Fibroblast of the conjunctiva (primary cell): Measurements from ENCODE around the gene NFASC.

Experiments used
- DNase-seq: peaks from one replicate; pipeline ENCODE4 v3.0.0-alpha.2; 2010; ENCODE audit warnings: low read depth

NFASC gene

GRCh38 chr1:204959836-204960235 is 89.2 kb downstream of the NFASC start:
- DNase-seq, result no peak

- DNase-seq, result no peak
Measured at GRCh38 chr1:204960306-204961125, 89.9 kb downstream of the NFASC start.

GRCh38 chr1:204961765-204962419 is 91.2 kb downstream of the NFASC start:
- no peak for DNase-seq

GRCh38 chr1:204962742-204963632 is 92.3 kb downstream of the NFASC start:
- no peak for DNase-seq

GRCh38 chr1:204967451-204967850 is 96.8 kb downstream of the NFASC start:
- DNase-seq, result no peak

- no peak for DNase-seq
Measured at GRCh38 chr1:204968135-204968534, 97.5 kb downstream of the NFASC start.

- no peak for DNase-seq
Measured at GRCh38 chr1:204968951-204969350, 98.3 kb downstream of the NFASC start.

- DNase-seq, result no peak
Measured at GRCh38 chr1:204970937-204971336, 100.3 kb downstream of the NFASC start.

- no peak for DNase-seq
Measured at GRCh38 chr1:204971517-204972336, 101.1 kb downstream of the NFASC start.

GRCh38 chr1:204972426-204972825 is 101.8 kb downstream of the NFASC start:
- no peak for DNase-seq

GRCh38 chr1:204973449-204973848 is 102.8 kb downstream of the NFASC start:
- no peak for DNase-seq

- DNase-seq, result no peak
Measured at GRCh38 chr1:204974327-204974726, 103.7 kb downstream of the NFASC start.

GRCh38 chr1:204975021-204975420 is 104.4 kb downstream of the NFASC start:
- DNase-seq, result no peak

- peak; percentile 10 for DNase-seq
Measured at GRCh38 chr1:204975568-204976235, 105.0 kb downstream of the NFASC start.

- no peak for DNase-seq
Measured at GRCh38 chr1:204976646-204977045, 106.0 kb downstream of the NFASC start.

GRCh38 chr1:204977318-204977717 is 106.7 kb downstream of the NFASC start:
- no peak for DNase-seq

- no peak for DNase-seq
Measured at GRCh38 chr1:204978782-204979181, 108.1 kb downstream of the NFASC start.

- no peak for DNase-seq
Measured at GRCh38 chr1:204979306-204979705, 108.6 kb downstream of the NFASC start.

GRCh38 chr1:204979891-204980649 is 109.4 kb downstream of the NFASC start:
- no peak for DNase-seq

- no peak for DNase-seq
Measured at GRCh38 chr1:204980840-204981405, 110.3 kb downstream of the NFASC start.
